DOHH2 (cell line): ENCODE results near the gene SLC7A6OS.

Source experiments
- H3F3A ChIP-seq: fragments of 200-600 bp; sonication (generic), shearing (Covaris generic); 2 replicates; pipeline ENCODE4 v1.6.0; 2016; ENCODE audit warnings: antibody characterized with exemption, mild to moderate bottlenecking; ENCODE audit not compliant: control insufficient read depth, insufficient read depth
- H3K27ac ChIP-seq: fragments of 200-600 bp; sonication (generic); 2 replicates; pipeline ENCODE4 v1.5.1; 2014; ENCODE audit warnings: low read depth, mild to moderate bottlenecking, low read length, moderate library complexity
- H3K27me3 ChIP-seq: fragments of 200-600 bp; sonication (generic); 2 replicates; pipeline ENCODE4 v1.6.1; 2014; ENCODE audit warnings: mild to moderate bottlenecking, low read length, mixed read lengths; ENCODE audit not compliant: control insufficient read depth
- H3K36me3 ChIP-seq: fragments of 200-600 bp; sonication (generic); 2 replicates; pipeline ENCODE4 v1.6.1; 2014; ENCODE audit warnings: mild to moderate bottlenecking, low read length, moderate library complexity, mixed read lengths; ENCODE audit not compliant: control insufficient read depth
- H3K4me1 ChIP-seq: fragments of 200-600 bp; sonication (generic); 2 replicates; pipeline ENCODE4 v1.6.1; 2014; ENCODE audit warnings: mild to moderate bottlenecking, low read length, mixed read lengths; ENCODE audit not compliant: control insufficient read depth
- H3K4me2 ChIP-seq: fragments of 200-600 bp; sonication (generic); 2 replicates; pipeline ENCODE4 v1.6.0; 2014; ENCODE audit warnings: mild to moderate bottlenecking, low read length, moderate library complexity
- H3K4me3 ChIP-seq: fragments of 200-600 bp; sonication (generic); 2 replicates; pipeline ENCODE4 v1.5.1; 2014; ENCODE audit warnings: mild to moderate bottlenecking, low read length, mixed read lengths
- H3K79me2 ChIP-seq: fragments of 200-600 bp; sonication (generic); 2 replicates; pipeline ENCODE4 v1.6.1; 2014; ENCODE audit warnings: mild to moderate bottlenecking, low read length, mixed read lengths; ENCODE audit not compliant: control insufficient read depth
- H3K9me2 ChIP-seq: fragments of 200-600 bp; sonication (generic); replicated peaks from 2 replicates; pipeline ENCODE4 v1.6.1; 2014; ENCODE audit warnings: mild to moderate bottlenecking, low read length, mixed read lengths; ENCODE audit not compliant: control insufficient read depth
- H3K9me3 ChIP-seq: fragments of 200-600 bp; sonication (generic); 2 replicates; pipeline ENCODE4 v1.6.1; 2014; ENCODE audit warnings: antibody characterized with exemption, low read length, mixed read lengths; ENCODE audit not compliant: control insufficient read depth, insufficient read depth
- H4K20me1 ChIP-seq: fragments of 200-600 bp; sonication (generic); 2 replicates; pipeline ENCODE4 v1.6.0; 2014; ENCODE audit warnings: low read depth, mild to moderate bottlenecking, antibody characterized with exemption, low read length, moderate library complexity; ENCODE audit not compliant: control insufficient read depth, insufficient read depth
- EZH2phosphoT487 ChIP-seq: fragments of 200-600 bp; sonication (generic); IDR thresholded peaks from 2 replicates; pipeline ENCODE4 v1.6.1; 2017; ENCODE audit warnings: borderline replicate concordance, mild to moderate bottlenecking, antibody characterized with exemption, low read length, moderate library complexity, mixed read lengths
- TF ChIP-seq, protein P1 (sequence below): fragments of 200-600 bp; sonication (generic); IDR thresholded peaks from one replicate; pipeline ENCODE4 v1.5.1; 2014; ENCODE audit warnings: antibody characterized with exemption, mild to moderate bottlenecking, low read depth, low read length; ENCODE audit not compliant: poor library complexity, severe bottlenecking

Gene SLC7A6OS

GRCh38 chr16:68249371-68249770 lies 61.4 kb downstream of the SLC7A6OS start:
- Histone ChIP-seq H3K36me3 (peaks cover 7% of the 10 kb centered on the region), H3K4me1 (peaks cover 32% of the 10 kb centered on the region), H3K27me3 (no peaks in the 10 kb centered on the region), H3K27ac (no peak overlapping the region), H3K9me2 (no peaks in the 10 kb centered on the region), H4K20me1 (no peaks in the 10 kb centered on the region), H3K4me2 (no peak overlapping the region), H3F3A (no peaks in the 10 kb centered on the region), H3K9me3 (no peaks in the 10 kb centered on the region), H3K4me3 (no peak overlapping the region), H3K79me2 (peaks cover 3% of the 10 kb centered on the region; the same call in 1 of the 2 replicates)
- TF ChIP-seq, protein P1, sequence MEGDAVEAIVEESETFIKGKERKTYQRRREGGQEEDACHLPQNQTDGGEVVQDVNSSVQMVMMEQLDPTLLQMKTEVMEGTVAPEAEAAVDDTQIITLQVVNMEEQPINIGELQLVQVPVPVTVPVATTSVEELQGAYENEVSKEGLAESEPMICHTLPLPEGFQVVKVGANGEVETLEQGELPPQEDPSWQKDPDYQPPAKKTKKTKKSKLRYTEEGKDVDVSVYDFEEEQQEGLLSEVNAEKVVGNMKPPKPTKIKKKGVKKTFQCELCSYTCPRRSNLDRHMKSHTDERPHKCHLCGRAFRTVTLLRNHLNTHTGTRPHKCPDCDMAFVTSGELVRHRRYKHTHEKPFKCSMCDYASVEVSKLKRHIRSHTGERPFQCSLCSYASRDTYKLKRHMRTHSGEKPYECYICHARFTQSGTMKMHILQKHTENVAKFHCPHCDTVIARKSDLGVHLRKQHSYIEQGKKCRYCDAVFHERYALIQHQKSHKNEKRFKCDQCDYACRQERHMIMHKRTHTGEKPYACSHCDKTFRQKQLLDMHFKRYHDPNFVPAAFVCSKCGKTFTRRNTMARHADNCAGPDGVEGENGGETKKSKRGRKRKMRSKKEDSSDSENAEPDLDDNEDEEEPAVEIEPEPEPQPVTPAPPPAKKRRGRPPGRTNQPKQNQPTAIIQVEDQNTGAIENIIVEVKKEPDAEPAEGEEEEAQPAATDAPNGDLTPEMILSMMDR, result no peak
- TF ChIP-seq EZH2phosphoT487, result no peak
